Measurements from ENCODE around the gene GPR39.

GPR39 gene

GRCh38 chr2:132424526-132425121 is 8.0 kb downstream of the GPR39 start:
- no peak for TF ChIP-seq CTCF (IDR thresholded peaks at IDR 0.05)

DNA sequence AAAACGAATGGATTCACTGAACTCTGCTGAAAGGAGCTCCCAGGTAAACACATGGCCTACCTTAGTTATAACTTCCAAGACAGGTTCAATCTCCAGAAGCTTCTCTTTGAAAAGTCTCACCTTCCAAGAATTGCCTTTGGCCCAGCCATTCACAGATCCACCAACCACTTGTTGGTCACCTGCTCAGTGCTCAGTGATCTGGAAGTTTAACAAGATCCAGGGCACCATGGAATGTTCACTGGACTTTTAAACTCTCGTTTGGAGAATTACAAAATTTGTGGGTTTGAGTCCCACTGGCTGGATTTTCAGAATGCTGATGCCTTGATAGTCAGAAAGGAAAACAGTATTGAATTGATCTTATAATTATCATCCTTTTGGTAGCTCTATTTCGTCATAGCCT is 9.4 kb downstream of the GPR39 start:
- TF ChIP-seq CTCF (IDR thresholded peaks at IDR 0.05): no peak

- no peak for TF ChIP-seq CTCF (IDR thresholded peaks at IDR 0.05)
These were observed 10.1 kb downstream of the GPR39 start for GRCh38 chr2:132426656-132427055.

DNA sequence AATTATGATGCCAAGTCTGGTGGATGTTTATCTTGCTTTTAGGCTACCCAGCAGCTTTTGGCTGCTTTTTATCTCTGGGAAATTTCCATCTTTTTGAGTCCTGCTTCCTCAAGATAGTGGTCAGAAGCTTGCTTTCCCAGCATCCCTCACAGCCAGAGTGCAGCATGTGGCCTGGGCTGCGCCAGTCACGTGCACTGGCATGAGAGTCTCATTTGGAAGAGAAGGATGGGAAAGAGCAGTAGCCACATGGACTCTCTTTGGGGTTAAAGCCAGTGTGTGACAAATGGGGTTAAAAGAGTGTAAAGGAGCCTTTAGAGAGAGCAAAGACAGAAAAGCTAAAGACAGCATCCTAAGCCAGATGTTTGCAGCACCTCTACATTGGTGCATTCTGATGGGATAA is 12.7 kb downstream of the GPR39 start:
- TF ChIP-seq CTCF (IDR thresholded peaks at IDR 0.05): no peak

GRCh38 chr2:132429941-132430573 is 13.5 kb downstream of the GPR39 start:
- no peak for TF ChIP-seq CTCF (IDR thresholded peaks at IDR 0.05)

- no peak for TF ChIP-seq CTCF (IDR thresholded peaks at IDR 0.05)
These were observed 14.3 kb downstream of the GPR39 start for GRCh38 chr2:132430895-132431294.

DNA sequence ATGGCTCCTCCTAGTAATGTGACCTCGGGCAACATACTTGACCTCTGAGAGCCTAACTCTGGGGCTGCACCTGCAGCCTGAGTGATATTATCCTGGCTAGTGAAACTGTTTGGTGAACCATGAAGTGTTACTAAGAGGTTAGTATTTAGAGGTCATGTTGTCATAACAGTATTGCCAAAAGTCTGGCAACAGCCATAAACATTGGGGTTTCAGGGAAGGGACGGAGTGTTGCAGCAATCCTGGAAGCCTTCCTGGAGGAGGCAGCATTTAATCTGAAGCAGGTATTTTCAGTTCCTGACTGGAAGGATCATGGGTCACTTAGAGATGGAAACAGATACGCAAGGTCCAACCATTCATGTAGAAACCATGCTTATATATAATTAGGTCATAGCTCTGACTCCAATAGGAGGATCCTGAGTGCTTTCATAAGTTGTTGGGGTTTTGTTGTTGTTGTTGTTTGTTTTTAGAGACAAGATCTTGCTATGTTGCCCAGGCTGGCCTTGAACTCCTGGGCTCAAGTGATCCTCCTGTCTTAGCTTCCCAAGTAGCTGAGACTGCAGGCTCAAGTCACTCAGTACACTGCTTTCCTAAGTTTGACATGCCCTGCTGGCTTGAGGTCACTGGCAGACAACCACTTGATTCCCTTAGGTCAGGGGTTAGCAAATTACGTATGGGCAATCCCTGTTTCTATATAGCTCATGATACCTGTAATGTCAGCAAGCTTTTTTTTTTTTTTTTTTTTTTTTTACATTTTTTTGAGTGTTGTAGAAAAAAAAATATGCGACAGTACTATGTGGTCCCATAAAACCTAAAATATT is 21.5 kb downstream of the GPR39 start:
- no peak for TF ChIP-seq CTCF (IDR thresholded peaks at IDR 0.05)

Measured in LNCAP (cell line).